SHP77 (cell line): ENCODE measurements around the gene C1D.
A peak's percentile ranks its signal among the peaks of the same experiment; 100 is the strongest.
"Not testable (repeated sequence)": the region's sequence is repeated elsewhere in the genome, so short reads cannot be mapped to it uniquely, and the experiment has no call there.

Source experiments
- DNase-seq, 2 experiments: peaks; one replicate each; lab custom pipeline; 2025; lab: John Stamatoyannopoulos, UW

The C1D gene, protein sequence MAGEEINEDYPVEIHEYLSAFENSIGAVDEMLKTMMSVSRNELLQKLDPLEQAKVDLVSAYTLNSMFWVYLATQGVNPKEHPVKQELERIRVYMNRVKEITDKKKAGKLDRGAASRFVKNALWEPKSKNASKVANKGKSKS

DNA sequence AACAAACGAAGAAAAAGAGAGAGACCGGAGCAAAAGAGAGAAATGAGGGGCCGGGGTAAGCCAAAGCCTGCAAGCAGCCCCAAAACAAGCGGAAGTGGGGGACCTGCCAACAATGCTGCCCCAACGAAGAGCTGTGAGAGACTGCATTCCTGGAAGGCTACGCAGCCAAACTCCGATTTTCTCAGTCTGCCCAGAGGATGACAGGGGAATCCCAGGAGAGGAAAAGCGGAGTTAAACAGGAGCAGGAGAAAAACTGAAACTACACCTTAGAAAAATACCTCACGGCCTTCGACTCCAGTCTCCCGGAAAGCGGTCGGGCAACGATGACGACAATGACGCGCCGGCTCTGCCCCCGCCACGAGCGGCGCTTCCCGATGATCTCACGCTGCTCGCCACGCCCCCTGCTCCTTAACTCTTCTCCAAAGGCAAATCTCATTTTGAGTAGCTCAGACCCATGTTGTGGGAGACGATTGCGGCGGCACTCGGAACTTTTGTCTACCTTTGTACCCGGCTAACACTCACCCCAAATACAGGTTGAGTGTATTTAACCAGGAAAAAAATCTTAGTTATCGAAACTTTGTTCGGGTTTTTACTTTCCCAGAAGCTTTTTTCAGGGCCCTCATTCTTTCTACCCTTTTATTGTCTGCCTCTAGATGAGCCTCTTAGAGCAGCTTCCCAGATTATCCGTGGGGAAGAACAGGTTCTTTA, at the start of gene C1D:
TSS of gene C1D (minus strand) at position 325 of the 708 bp plus-strand sequence. CDS start 15,694 bp downstream, outside the sequence.
- peak; percentile 80 to 85 for DNase-seq

DNA sequence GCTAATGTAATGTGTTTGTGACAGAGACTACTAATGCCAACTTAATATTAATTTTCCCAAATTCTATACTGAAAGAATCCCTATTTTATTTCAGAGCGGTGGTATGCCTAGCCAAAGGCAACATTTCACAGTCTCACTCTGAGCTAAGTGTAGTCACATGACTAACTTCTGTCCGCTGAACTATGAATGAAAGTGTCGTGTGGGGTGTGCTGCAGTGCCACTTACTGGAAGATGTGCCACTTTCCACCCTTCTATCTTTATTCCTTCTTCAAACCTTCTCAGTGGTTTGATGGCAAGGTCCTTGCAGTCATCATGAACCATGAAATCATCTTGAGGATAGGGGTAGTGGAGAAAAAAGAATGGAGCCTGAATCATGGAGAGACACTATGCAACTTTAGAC, 47.3 kb upstream of the C1D start:
- DNase-seq: no peak

DNA sequence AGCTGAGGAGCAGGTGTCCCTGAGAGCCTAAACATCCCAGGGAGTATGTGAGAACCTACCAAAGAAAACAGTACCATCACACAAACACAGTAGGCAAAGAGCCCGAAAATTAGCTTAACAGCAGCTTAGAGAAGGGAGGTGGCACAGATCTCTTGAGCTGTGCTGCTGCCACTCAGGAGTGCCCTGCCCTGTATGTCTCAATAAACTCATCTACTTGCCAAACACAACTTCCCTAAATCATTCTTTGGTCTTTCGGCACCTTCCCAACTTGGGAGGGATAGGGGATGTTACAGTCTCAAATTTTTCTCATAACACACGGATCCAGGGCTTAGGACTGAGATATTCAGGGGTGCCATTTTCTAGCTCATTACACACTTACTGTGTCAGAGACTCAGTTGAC, 45.3 kb upstream of the C1D start:
- no peak for DNase-seq

- DNase-seq: no peak
These were observed 44.7 kb upstream of the C1D start for GRCh38 chr2:68107475-68107874.

GRCh38 chr2:68104111-68104835, 41.5 kb upstream of the C1D start:
- DNase-seq: no peak

DNA sequence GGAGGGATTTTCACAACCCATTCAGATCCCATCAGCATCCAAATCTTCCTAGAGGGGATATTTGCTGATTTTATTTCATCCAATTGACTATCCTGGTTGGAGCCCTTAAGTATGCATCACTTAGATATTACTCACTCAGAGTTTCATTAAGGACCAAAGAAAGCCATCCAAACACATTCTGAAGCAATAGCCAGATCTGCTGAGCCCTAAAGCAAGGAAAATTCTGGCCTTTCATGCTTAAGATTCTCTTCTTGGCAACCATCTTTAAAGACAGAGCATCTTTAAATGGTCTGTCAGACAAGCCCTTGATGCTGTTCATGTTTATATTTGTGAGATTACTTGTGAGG, 40.9 kb upstream of the C1D start:
- no peak for DNase-seq

GRCh38 chr2:68103030-68103708, 40.4 kb upstream of the C1D start:
- no peak for DNase-seq

DNA sequence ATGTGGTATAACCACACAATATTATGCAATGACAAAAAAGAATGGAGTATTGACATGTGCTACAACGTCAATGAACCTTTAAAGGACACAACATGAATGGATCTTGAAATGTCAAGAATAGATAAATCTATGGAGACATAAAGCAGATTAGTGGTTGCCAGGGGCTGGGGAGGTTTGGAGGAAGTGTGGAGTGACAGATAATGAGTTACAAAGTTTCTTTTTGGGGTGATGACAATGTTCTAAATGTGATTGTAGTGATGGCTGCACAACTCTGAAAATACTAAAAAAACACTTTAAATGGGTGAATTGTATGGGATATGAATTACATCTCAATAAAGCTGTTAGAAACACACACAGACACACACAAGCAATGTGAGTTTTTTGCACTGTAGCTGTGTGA, 37.4 kb upstream of the C1D start:
- no peak for DNase-seq

DNA sequence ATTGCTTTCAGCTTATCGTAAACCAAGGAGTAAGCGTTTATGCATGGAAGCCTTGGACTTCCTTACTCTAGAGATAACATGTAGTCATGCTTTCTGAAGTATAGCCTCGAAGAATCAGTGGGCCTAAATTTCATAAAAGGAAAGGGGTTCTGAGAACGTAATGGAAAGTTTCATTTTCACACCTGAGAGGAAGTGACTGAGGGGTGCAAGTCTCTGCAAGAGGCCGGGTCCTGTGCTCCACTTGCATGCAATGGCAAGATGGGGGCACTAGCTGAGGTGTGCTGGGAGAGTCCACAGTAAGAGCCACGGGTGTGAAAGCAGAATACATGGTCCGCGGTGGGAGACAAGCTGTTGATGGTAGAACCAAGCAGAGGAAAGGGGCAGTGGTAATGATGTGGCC, 36.5 kb upstream of the C1D start:
- DNase-seq: no peak

- DNase-seq: no peak
These were observed 35.5 kb upstream of the C1D start for GRCh38 chr2:68098291-68098797.

DNA sequence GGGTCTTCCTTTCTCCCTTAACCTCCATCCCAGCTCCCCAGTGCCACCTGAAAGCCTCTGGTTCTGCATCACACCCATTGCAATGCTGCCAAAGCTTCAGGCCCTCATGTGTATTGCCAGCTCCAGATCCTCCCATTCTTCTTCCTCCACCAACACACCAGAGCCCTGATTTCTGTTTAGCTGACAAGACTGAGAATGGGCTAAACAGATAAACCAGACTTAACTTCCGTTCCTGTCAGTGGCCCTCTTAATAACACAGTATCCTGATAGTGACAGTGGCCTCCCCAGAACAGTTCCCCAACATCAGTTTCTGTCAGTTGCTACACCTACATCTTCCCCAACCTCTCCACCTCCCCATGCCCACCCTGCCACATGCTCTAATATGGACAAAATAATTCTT, 31.3 kb upstream of the C1D start:
- DNase-seq: no peak

GRCh38 chr2:68093634-68094033, 30.8 kb upstream of the C1D start:
- DNase-seq: no peak

- no peak for DNase-seq
These were observed 28.7 kb upstream of the C1D start for GRCh38 chr2:68091439-68092034.

GRCh38 chr2:68089961-68090360, 27.2 kb upstream of the C1D start:
- no peak for DNase-seq

DNA sequence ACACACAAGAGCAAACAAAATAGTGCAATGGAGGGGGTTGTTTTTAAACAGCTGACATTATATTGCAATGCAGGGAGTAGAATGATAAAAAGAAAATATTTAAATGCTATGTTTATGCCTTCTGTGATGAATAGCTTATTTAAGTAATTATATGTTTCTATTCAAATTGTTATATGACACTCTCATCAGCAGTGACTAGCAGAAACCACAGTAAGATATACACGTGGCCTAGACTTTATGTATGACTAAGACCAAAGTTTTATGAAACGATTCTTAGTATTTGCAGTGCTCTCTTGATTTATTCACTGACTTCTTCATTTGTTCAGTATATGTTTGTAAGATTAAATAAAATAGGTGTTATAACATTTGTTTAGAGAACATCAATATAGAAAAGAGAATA, 26.1 kb upstream of the C1D start:
- no peak for DNase-seq

DNA sequence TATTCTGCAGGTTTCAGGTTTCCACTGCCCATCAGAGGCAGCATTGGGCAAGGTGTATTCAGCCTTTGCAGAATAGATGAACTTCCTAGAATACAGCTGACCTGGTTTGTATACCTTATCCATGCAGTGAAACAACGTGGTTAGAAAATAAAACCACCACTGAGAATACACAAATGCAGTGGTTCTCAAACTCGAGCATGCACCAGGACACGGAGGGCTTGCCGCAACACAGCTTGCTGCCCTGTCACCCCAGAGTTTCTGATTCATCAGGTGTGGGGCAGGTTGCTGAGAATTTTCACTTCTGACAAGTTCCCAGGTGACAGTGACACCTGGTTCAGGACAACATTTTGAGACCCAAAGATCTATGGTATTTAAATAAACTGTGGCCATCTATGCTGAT, 23.4 kb upstream of the C1D start:
- DNase-seq: no peak

DNA sequence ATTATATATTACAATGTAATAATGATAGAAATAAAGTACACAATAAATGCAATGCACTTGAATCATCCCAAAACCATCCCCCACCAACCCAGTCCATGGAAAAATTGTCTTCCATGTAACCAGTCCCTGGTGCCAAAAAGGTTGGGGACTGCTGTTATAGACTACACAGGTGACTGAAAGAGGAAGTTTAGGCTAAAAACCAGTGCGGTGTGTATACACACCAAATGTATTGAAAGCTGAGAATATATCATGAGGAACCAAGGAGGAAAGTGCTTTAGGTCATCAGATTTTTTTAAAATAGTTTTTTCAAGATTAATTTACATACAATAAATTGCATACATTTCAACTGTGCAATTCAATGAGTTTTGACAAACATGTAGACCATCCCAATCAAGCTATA, 20.5 kb upstream of the C1D start:
- no peak for DNase-seq

- no peak for DNase-seq
These were observed 11.2 kb upstream of the C1D start for GRCh38 chr2:68074050-68074449.

DNA sequence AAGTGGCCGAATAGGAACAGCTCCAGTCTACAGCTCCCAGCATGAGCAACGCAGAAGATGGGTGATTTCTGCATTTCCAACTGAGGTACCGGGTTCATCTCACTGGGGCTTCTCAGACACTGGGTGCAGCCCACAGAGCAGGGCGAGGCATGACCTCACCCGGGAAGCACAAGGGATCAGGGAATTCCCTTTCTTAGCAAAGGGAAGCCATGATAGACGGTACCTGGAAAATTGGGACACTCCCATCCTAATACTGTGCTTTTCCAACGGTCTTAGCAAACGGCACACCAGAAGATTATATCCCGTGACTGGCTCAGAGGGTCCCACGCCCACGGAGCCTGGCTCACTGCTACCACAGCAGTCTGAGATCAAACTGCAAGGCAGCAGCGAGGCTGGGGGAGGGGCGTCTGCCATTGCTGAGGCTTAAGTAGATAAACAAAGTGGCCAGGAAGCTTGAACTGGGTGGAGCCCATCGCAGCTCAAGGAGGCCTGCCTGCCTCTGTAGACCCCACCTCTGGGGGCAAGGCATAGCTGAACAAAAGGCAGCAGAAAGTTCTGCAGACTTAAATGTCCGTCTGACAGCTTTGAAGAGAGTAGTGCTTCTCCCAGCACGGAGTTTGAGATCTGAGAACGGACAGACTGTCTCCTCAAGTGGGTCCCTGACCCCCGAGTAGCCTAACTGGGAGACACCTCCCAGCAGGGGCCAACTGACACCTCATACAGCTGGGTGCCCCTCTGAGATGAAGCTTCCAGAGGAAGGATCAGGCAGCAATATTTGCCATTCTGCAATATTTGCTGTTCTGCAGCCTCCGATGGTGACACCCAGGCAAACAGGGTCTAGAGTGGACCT, 1.2 kb upstream of the C1D start:
- DNase-seq: not testable (repeated sequence)

DNA sequence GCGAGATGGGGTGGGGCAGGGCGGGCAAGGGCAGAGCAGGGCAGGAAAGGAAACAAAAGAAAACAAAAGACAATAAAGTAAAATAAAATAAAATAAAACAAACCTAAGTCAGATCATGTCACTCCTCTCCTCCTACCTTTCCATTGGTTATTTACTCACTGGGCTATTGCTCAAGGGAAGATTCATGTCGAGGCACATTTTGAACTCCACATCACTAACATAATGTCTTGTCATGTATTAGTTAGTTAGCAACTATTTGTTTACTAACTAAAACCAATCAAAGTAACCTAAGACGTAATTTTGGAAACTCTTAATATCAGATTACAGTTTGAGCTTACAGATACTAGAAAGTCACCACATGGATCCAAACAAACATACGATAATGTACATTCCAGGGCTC, 2.2 kb downstream of the C1D start:
- DNase-seq: no peak

DNA sequence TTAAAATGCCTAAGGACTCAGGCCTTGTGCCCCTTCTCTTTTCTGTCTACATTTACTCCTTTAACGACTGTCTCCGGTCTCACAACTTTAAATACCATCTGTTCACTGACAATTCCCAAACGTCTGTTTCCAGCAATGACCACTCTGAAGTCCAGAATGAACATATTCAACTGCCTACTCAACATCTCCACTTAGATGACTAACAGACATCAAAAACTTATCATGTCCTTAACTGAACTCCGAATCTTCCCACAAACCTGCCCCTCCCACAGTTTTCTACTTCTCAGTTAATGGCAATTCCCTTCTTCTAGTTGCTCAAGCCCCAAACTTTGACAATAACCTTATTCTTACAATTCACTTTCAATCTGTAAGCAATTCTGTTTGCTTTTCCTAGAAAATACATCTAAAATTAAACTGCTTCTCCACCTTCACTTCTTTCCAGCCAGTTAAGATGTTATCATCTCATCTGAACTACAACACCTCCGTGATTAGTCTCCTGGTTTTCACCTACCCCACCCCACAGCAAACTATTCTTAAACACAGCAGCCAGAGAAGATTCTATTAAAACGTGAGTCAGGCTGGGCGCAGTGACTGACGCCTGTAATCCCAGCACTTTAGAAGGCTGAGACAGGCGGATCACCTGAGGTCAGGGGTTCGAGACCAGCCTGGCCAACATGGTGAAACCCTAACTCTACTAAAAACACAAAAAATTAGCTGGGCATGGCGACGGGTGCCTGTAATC, 2.8 kb downstream of the C1D start:
- no peak for DNase-seq
